ENCODE data around the gene BTNL8.
"Not testable (repeated sequence)": the region's sequence is repeated elsewhere in the genome, so short reads cannot be mapped to it uniquely, and the experiment has no call there.

The BTNL8 gene

DNA sequence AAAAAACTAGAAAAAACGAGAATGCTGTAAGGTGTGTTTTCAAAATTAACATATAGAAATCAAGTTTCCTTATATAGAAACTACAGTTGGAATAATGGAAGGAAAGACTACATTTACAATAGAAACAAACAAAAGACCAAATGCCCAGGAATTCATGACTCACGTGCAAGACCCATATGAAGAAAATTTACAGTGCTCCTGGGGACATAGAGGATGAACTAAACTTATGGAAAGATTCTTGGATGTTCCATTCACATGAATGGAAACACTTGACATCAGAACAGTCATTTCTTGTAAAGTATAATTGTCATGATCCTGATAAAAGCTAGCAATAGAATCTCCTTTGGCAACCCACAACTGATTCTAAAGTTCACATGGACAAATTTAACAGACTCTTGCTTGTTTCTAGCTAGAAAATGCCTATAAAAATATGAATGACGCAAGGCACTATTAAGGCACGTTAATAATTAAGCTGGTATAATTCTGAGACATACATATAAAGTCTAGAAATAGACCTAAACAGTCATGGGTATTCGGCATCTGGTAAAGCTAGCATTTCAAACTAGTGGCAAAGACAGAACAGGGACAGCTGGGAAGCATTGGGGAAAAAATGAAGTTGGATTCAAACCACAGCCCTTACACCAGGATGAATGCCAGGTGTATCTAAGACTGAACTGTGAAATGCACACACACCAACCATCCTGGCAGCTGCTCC lies 32.8 kb upstream of the BTNL8 start:
- H3K4me3 ChIP-seq (ENCODE audit: low read length): no peak overlapping the region
- H3K27me3 ChIP-seq (ENCODE audit: insufficient read depth, low read length): no peaks in the 10 kb centered on the region
- no peak overlapping the region for H3K9ac ChIP-seq (ENCODE audit: low read depth, low read length)
- peaks cover 4% of the 10 kb centered on the region; the same call in 1 of the 2 replicates for H3K4me1 ChIP-seq (ENCODE audit: insufficient read depth, low read length)
- H3K36me3 ChIP-seq (ENCODE audit: insufficient read depth, low read depth, low read length): no peaks in the 10 kb centered on the region
- no peak overlapping the region for H3K27ac ChIP-seq (ENCODE audit: low read length)
- no peaks in the 10 kb centered on the region for H3K9me3 ChIP-seq (ENCODE audit: insufficient read depth, low read depth, low read length)

DNA sequence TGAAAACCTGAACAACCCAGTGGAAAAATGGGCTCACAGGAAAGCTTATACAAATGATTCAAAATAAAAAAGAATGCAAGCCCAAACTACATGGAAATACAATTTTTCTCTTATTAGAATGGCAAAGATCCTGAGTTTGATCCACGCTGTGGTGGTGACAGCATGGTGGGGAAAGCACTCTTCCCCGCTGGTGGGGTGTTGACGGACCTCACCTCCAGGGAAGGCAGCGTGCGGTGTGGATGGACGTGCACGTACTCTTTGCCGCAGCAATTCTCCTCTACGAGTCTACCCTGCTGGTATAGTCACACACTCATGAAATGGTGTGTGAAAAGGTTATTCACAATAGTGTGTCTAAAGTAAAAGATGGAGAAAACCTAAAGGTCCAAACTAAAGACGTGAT lies 32.0 kb upstream of the BTNL8 start:
- H3K27me3 ChIP-seq (ENCODE audit: insufficient read depth, low read length): no peaks in the 10 kb centered on the region
- no peak overlapping the region for H3K9ac ChIP-seq (ENCODE audit: low read depth, low read length)
- H3K9me3 ChIP-seq (ENCODE audit: insufficient read depth, low read depth, low read length): no peaks in the 10 kb centered on the region
- H3K36me3 ChIP-seq (ENCODE audit: insufficient read depth, low read depth, low read length): no peaks in the 10 kb centered on the region
- H3K4me3 ChIP-seq (ENCODE audit: low read length): no peak overlapping the region
- no peak overlapping the region for H3K27ac ChIP-seq (ENCODE audit: low read length)
- peaks cover 4% of the 10 kb centered on the region; the same call in 1 of the 2 replicates for H3K4me1 ChIP-seq (ENCODE audit: insufficient read depth, low read length)

DNA sequence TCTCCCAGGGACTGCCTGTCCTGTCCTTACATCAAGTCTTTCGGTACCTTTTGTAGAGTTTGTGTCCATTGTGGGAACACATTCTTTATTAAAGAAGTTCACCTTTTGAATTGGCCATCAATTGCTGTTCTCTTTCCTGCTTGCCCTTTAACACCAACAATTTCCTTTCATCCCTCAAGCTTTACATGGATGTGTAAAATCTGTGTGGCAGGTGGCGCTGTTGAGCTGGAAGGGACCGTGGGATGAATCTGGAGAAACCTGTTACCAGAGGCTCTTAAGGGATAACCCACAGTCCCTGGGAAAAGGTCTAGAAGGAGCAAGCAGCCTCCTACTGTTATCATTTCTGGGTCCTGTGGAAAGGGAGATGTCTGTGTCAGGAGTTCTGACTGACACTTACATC lies 30.0 kb upstream of the BTNL8 start:
- no peak overlapping the region for H3K9ac ChIP-seq (ENCODE audit: low read depth, low read length)
- H3K4me3 ChIP-seq (ENCODE audit: low read length): no peak overlapping the region
- no peaks in the 10 kb centered on the region for H3K4me1 ChIP-seq (ENCODE audit: insufficient read depth, low read length)
- H3K9me3 ChIP-seq (ENCODE audit: insufficient read depth, low read depth, low read length): no peaks in the 10 kb centered on the region
- no peaks in the 10 kb centered on the region for H3K27me3 ChIP-seq (ENCODE audit: insufficient read depth, low read length)
- no peaks in the 10 kb centered on the region for H3K36me3 ChIP-seq (ENCODE audit: insufficient read depth, low read depth, low read length)
- no peak overlapping the region for H3K27ac ChIP-seq (ENCODE audit: low read length)

DNA sequence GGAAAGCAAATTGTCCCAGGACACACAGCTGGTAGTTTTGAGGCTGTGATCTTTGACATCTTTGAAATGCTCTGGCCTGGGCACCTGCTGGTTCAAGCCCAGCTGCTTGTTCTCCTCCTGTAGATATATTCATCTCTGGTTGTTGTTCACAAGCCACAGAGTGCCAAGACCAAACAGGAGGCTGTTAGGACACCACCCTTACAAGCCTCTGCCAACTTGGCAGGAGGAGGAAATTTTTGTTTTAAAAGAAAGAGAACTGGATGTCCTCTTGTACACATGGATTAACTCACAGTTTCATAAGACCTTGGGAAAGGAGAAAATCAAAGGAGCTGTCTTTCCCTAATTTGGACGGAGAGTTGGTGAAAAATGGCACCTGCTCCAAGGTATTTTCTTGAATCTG lies 29.4 kb upstream of the BTNL8 start:
- Histone ChIP-seq H3K9ac (ENCODE audit: low read depth, low read length) (no peak overlapping the region), H3K27ac (ENCODE audit: low read length) (no peak overlapping the region), H3K4me1 (ENCODE audit: insufficient read depth, low read length) (no peaks in the 10 kb centered on the region), H3K36me3 (ENCODE audit: insufficient read depth, low read depth, low read length) (no peaks in the 10 kb centered on the region), H3K4me3 (ENCODE audit: low read length) (no peak overlapping the region), H3K27me3 (ENCODE audit: insufficient read depth, low read length) (no peaks in the 10 kb centered on the region), H3K9me3 (ENCODE audit: insufficient read depth, low read depth, low read length) (no peaks in the 10 kb centered on the region)

DNA sequence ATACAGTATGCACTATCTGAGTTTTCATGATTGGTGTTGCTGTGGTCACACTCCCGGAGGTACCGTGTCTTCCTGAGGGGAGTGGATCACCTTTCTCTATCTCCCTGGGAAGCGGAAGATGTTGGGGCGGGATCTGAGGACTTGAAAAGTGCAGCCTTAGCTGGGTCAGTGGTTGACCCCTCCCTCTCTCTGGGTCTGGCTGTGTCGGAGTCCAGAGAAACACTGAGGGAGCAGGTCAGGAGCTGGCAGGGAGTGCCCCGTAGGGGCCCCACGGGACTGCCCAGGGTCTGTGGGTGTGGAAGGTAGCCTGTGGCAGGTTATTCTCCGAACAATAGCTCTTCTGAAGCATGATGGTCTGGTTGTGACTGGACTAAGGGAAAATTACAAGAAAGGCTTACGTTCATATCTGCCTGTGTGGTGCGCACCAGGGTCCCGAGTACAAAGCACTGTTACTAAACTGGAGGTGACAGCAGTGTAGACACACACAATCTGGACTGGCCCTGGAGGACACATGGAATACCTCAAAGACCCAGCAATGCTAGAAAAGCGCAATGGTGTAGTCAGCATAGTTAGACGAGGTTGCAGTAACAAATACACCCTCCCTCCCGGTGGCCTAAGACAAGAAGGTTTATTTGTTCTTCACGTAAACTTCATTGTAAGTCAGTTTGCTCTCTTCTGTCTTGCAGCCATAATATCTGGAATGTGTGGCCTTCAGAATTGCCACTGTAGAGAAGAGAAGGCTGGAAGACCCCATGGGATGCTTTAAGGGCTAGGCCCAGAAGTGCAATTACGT lies 28.5 kb upstream of the BTNL8 start:
- Histone ChIP-seq H3K27ac (ENCODE audit: low read length) (no peak overlapping the region), H3K4me3 (ENCODE audit: low read length) (no peak overlapping the region), H3K27me3 (ENCODE audit: insufficient read depth, low read length) (no peaks in the 10 kb centered on the region)

DNA sequence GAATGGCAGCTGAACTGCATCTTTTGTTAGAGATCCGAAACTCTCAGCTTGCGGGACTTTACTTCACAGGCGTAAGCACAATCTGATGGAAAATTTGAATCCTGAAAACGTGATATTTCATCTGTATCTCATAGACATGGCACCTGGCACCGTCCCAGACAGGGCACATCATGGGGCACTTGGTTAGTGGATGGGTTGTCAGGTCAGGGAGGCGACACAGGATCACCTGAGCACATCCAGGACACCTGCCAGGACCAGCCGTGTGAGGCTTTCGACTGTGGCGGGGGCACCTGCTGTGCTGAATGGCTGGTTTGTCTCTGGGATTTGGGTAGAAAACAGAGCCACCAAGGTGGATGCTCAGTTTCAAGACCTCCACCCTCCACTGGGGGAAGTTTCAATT lies 26.5 kb upstream of the BTNL8 start:
- no peak overlapping the region for H3K27ac ChIP-seq (ENCODE audit: low read length)
- H3K9ac ChIP-seq (ENCODE audit: low read depth, low read length): no peak overlapping the region
- H3K4me1 ChIP-seq (ENCODE audit: insufficient read depth, low read length): no peaks in the 10 kb centered on the region
- no peak overlapping the region for H3K4me3 ChIP-seq (ENCODE audit: low read length)
- H3K27me3 ChIP-seq (ENCODE audit: insufficient read depth, low read length): no peaks in the 10 kb centered on the region
- no peaks in the 10 kb centered on the region for H3K9me3 ChIP-seq (ENCODE audit: insufficient read depth, low read depth, low read length)
- no peaks in the 10 kb centered on the region for H3K36me3 ChIP-seq (ENCODE audit: insufficient read depth, low read depth, low read length)

More for the DNA sequence above, 28.5 kb upstream of the BTNL8 start:
- H3K36me3 ChIP-seq (ENCODE audit: insufficient read depth, low read depth, low read length): no peaks in the 10 kb centered on the region
- H3K9ac ChIP-seq (ENCODE audit: low read depth, low read length): no peak overlapping the region
- H3K4me1 ChIP-seq (ENCODE audit: insufficient read depth, low read length): no peaks in the 10 kb centered on the region
- no peaks in the 10 kb centered on the region for H3K9me3 ChIP-seq (ENCODE audit: insufficient read depth, low read depth, low read length)

DNA sequence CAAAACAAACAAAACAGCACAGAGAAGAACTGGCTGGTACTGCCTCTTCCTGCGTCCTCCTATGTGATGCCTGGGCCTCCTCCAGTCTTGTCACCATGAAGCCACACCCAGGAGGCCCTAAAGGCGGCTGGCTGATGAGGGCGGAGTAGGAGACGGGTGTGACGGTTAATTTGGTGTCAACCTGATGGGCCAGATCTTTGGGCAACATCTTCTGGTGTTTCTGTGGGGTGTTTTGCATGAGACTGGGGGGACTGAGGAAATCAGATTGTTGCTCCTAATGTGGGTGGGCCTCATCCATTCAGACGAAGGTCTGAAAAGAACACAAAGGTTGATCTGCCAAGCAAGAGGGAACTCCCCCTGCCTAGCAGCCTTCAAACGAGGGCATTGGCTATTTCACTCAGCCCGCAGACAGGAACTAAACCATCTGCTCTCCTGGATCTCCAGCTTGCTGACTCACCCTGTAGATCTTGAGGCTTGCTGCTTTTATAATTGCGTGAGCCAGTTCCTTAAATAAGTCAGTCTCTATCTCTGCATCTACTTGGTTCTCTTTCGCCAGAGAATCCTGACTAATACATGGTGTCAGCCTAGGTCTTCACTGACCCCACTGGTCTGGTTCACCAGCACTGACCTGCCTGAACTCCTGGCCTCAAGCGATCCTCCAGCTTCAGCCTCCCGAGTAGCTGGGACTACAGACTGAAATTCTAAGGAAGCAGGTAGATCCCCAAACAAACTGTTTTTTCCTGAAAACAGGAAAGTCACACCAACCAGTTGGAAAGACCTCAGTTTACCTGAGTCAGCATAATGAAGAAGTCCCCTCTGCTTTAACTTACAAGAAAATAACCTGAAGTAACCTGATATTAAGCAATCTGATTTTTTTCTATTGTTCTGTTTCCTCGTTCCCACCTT lies 25.1 kb upstream of the BTNL8 start:
- no peak overlapping the region for H3K27ac ChIP-seq (ENCODE audit: low read length)

DNA sequence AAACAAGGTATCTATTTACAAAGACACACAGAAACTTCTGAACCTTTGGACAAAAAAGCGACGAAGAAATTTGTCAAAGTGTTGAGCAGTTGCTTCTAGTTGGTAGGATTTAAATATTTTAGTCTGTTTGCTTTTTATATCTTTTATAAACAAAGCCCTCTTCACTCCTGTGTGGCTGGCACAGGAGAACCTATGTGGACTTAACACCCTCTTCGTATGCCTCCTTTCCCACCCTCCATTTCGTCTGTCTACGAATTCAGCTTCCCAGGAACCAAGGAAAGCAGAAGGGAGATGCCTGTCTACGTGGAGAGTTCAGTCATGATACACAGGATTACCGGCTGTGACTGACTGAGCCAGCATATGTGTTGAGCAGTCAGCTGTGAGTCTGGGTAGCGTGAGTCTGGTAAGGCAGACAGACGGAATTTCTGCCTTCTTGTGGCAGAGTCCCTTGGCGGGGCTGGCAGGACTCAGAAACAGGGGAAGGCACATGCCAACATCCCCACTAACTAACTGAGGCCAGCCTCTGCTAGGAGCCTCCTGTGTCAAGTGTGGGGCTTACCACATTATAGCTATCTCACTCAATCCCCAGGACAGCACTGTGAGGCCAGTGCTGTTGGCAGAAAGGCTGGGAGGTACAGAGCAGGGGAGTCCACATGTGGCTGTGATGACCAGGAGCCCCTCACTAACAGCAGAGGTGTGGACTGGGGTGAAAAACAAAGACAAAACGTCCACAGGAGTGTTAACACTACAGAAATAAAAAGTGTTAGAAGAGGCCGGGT lies 24.0 kb upstream of the BTNL8 start:
- Histone ChIP-seq H3K36me3 (ENCODE audit: insufficient read depth, low read depth, low read length) (no peaks in the 10 kb centered on the region), H3K9ac (ENCODE audit: low read depth, low read length) (no peak overlapping the region), H3K27ac (ENCODE audit: low read length) (no peak overlapping the region)

More for the DNA sequence above, 25.1 kb upstream of the BTNL8 start:
- H3K4me1 ChIP-seq (ENCODE audit: insufficient read depth, low read length): no peaks in the 10 kb centered on the region
- H3K27me3 ChIP-seq (ENCODE audit: insufficient read depth, low read length): no peaks in the 10 kb centered on the region
- no peak overlapping the region for H3K4me3 ChIP-seq (ENCODE audit: low read length)
- no peaks in the 10 kb centered on the region for H3K36me3 ChIP-seq (ENCODE audit: insufficient read depth, low read depth, low read length)
- H3K9ac ChIP-seq (ENCODE audit: low read depth, low read length): no peak overlapping the region
- H3K9me3 ChIP-seq (ENCODE audit: insufficient read depth, low read depth, low read length): no peaks in the 10 kb centered on the region

DNA sequence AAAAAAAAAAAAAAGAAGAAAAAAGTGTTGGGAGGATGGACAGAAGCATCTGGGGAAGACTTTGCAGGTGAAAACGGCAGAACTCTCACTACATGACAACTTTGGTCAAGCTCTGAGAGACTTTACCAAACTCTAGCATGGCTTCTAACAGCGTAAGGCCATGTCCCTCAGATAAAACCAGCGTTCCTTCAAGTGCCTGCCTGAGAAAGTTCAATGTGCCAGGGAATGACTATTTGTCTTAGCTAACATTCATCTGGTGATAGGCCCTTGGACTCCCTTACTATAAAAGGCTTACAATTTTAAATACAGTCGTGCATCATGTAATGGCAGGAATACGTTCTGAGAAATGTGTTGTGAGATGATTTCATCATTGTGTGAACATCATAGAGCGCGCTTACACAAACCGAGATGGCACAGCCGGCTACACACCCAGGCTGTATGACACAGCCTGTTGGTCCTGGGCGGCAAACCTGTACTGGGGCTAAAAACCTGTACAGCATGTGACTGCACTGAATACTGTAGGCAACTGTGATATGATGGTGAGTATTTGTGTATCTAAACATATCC lies 23.0 kb upstream of the BTNL8 start:
- no peaks in the 10 kb centered on the region for H3K9me3 ChIP-seq (ENCODE audit: insufficient read depth, low read depth, low read length)
- no peaks in the 10 kb centered on the region for H3K36me3 ChIP-seq (ENCODE audit: insufficient read depth, low read depth, low read length)
- H3K27me3 ChIP-seq (ENCODE audit: insufficient read depth, low read length): no peaks in the 10 kb centered on the region
- no peak overlapping the region for H3K4me3 ChIP-seq (ENCODE audit: low read length)
- no peaks in the 10 kb centered on the region for H3K4me1 ChIP-seq (ENCODE audit: insufficient read depth, low read length)
- H3K27ac ChIP-seq (ENCODE audit: low read length): no peak overlapping the region
- H3K9ac ChIP-seq (ENCODE audit: low read depth, low read length): no peak overlapping the region

More for the DNA sequence above, 24.0 kb upstream of the BTNL8 start:
- H3K27me3 ChIP-seq (ENCODE audit: insufficient read depth, low read length): no peaks in the 10 kb centered on the region
- no peak overlapping the region for H3K4me3 ChIP-seq (ENCODE audit: low read length)
- no peaks in the 10 kb centered on the region for H3K9me3 ChIP-seq (ENCODE audit: insufficient read depth, low read depth, low read length)
- no peaks in the 10 kb centered on the region for H3K4me1 ChIP-seq (ENCODE audit: insufficient read depth, low read length)

DNA sequence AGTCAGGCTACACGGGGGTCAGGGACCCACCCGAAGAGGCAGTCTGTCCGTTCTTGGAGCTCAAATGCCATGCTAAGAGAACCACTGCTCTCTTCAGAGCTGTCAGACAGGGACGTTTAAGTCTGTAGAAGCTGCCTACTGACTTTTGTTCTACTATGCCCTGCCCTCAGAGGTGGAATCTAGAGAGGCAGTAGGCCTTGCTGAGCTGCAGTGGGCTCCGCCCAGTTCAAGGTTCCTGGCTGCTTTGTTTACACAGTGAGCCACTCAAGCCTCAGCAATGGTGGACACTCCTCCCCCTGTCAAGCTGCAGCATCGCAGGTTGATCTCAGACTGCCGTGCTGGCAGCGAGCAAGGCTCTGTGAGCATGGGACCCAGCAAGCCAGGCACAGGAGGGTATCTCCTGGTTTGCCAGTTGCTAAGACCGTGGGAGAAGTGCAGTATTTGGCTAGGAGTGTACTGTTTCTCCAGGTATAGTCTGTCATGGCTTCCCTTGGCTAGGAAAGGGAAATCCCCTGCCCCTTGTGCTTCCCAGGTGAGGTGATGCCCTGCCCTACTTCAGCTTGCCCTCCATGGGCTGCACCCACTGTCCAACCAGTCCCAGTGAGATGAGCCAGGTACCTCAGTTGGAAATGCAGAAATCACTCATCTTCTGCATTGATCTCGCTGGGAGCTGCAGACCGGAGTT lies 13.0 kb upstream of the BTNL8 start:
- not testable (repeated sequence) for H3K27ac ChIP-seq (ENCODE audit: low read length); H3K27me3 ChIP-seq (ENCODE audit: insufficient read depth, low read length); H3K4me1 ChIP-seq (ENCODE audit: insufficient read depth, low read length); H3K36me3 ChIP-seq (ENCODE audit: insufficient read depth, low read depth, low read length); H3K9me3 ChIP-seq (ENCODE audit: insufficient read depth, low read depth, low read length); H3K9ac ChIP-seq (ENCODE audit: low read depth, low read length); H3K4me3 ChIP-seq (ENCODE audit: low read length)

Measured in iPS-20b (cell line).